Mesothelial cell of epicardium (in vitro differentiated cells): ENCODE results near the gene RHBDF2. TPM values are rescaled to one million over a fixed set of nuclear protein-coding genes. Genes with fewer than 3 reads are reported as not detected.
A peak's percentile ranks its signal among the peaks of the same experiment; 100 is the strongest.
"Not testable (repeated sequence)": the region's sequence is repeated elsewhere in the genome, so short reads cannot be mapped to it uniquely, and the experiment has no call there.

Experiments
- DNase-seq, 2 experiments: peaks; one replicate each; pipeline ENCODE4 v3.0.0; 2021; ENCODE audit warnings: low spot score in 2 of 2; ENCODE audit not compliant: unreplicated experiment in 2 of 2
- H3K27ac Mint-ChIP-seq: 2 replicates; pipeline ENCODE4 v1.8.0; 2021; ENCODE audit warnings: mixed read lengths
- H3K27me3 Mint-ChIP-seq: 2 replicates; pipeline ENCODE4 v1.8.0; 2021; ENCODE audit warnings: low read depth, mixed read lengths
- H3K36me3 Mint-ChIP-seq: 2 replicates; pipeline ENCODE4 v1.8.0; 2021; ENCODE audit warnings: mixed read lengths
- H3K4me1 Mint-ChIP-seq: 2 replicates; pipeline ENCODE4 v1.8.0; 2021; ENCODE audit warnings: mixed read lengths
- H3K4me3 Mint-ChIP-seq: 2 replicates; pipeline ENCODE4 v1.8.0; 2021; ENCODE audit warnings: mild to moderate bottlenecking, moderate library complexity, mixed read lengths
- H3K9me3 Mint-ChIP-seq: 2 replicates; pipeline ENCODE4 v1.8.0; 2021; ENCODE audit warnings: mixed read lengths
- total RNA-seq: library from RNA; stranded (reverse); gene quantifications from 3 replicates; pipeline ENCODE4 v1.2.1, GENCODE V29; 2021
- TF ChIP-seq, protein P1 (sequence below): fragments of 200-600 bp; sonication (generic); IDR thresholded peaks from one replicate; pipeline ENCODE4 v1.5.0; 2021; ENCODE audit warnings: antibody characterized with exemption; ENCODE audit not compliant: unreplicated experiment

Gene RHBDF2
- total RNA-seq, 1 donor from 2014 or later = 21.5 TPM

DNA sequence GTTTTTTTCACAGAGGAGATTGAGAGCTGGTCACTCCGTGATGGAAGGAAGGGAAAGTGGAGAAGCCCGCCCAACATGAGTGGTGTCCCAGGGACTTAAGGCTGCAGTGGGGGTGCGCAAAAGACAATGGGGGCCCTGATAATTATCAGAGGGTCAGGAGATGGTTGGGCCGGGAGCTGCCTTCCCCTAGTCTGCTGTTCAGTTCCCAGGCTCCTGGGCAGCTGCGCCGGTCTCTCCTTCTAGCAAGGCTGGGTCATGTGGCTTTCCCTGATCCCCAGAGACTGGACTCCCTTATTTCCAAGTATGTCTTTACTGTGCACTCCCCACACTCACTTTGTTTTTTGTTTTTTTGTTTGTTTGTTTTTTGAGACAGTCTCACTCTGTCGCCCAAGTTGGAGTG is 20.0 kb upstream of the RHBDF2 start:
- TF ChIP-seq, protein P1, sequence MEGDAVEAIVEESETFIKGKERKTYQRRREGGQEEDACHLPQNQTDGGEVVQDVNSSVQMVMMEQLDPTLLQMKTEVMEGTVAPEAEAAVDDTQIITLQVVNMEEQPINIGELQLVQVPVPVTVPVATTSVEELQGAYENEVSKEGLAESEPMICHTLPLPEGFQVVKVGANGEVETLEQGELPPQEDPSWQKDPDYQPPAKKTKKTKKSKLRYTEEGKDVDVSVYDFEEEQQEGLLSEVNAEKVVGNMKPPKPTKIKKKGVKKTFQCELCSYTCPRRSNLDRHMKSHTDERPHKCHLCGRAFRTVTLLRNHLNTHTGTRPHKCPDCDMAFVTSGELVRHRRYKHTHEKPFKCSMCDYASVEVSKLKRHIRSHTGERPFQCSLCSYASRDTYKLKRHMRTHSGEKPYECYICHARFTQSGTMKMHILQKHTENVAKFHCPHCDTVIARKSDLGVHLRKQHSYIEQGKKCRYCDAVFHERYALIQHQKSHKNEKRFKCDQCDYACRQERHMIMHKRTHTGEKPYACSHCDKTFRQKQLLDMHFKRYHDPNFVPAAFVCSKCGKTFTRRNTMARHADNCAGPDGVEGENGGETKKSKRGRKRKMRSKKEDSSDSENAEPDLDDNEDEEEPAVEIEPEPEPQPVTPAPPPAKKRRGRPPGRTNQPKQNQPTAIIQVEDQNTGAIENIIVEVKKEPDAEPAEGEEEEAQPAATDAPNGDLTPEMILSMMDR = no peak
- Mint-ChIP-seq H3K9me3 (no peaks in the 10 kb centered on the region), H3K4me1 (peaks cover 24% of the 10 kb centered on the region), H3K4me3 (no peak overlapping the region), H3K36me3 (no peaks in the 10 kb centered on the region), H3K27me3 (peaks cover 9% of the 10 kb centered on the region), H3K27ac (no peak overlapping the region)
- DNase-seq = no peak

DNA sequence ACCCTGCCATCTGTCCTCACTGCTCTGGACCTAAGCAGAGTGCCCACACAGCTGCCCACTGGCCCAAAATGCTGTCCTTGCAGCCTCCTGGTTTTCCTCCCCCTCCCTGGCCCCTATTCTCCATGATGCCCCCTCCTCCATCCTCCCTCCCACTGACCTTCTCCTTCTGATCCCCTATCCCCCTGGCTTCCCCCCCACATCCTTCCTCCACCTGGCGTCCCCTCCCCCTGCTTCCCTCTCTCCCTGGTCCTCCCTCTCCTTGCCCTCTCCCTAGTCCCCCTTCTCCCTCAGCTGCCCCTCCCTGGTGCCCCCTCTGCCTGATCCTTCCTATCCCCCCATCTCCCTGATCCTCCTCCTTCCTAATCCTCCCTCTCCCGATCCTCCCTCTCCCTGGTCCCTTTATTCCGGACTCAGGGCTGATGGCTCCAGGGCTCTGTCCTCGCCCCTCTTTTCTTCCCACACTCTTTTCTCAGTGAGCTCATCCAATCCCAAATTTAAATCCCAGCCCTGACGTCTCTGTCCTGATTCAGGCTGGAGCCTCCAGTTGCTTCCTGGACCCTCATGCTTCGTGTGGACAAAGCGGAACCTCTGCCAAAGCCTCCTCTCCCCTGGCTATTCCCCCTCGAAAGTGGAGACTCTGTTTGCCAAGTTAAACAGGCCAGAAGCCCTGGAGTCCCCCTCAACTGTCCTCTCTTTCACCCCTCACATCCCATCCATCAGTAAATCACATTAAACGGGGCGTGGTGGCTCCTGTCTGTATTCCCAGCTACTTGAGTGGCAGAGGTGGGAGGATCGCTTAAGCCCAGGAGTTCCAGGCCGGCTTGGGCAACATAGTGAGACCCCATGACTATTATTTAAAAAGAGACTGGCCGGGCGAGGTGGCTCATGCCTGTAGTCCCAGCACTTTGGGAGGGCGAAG is 18.1 kb upstream of the RHBDF2 start:
- H3K27me3 Mint-ChIP-seq = peaks cover 6% of the 10 kb centered on the region
- no peak overlapping the region for H3K4me3 Mint-ChIP-seq
- no peak for DNase-seq
- no peaks in the 10 kb centered on the region for H3K36me3 Mint-ChIP-seq
- TF ChIP-seq, protein P1 = no peak
- no peaks in the 10 kb centered on the region for H3K9me3 Mint-ChIP-seq
- H3K4me1 Mint-ChIP-seq = peaks cover 16% of the 10 kb centered on the region
- H3K27ac Mint-ChIP-seq = peak overlapping the region; percentile 75

GRCh38 chr17:76517638-76518038 is 16.4 kb upstream of the RHBDF2 start:
- DNase-seq = no peak
- H3K27ac Mint-ChIP-seq = no peak overlapping the region

GRCh38 chr17:76515274-76515949 is 14.2 kb upstream of the RHBDF2 start:
- Mint-ChIP-seq H3K36me3 (no peaks in the 10 kb centered on the region), H3K27me3 (no peaks in the 10 kb centered on the region), H3K9me3 (no peaks in the 10 kb centered on the region), H3K4me1 (peaks cover 17% of the 10 kb centered on the region), H3K4me3 (no peak overlapping the region), H3K27ac (no peak overlapping the region)
- no peak for DNase-seq
- TF ChIP-seq, protein P1 = no peak

More at GRCh38 chr17:76517638-76518038, 16.4 kb upstream of the RHBDF2 start:
- H3K36me3 Mint-ChIP-seq = no peaks in the 10 kb centered on the region
- peaks cover 10% of the 10 kb centered on the region for H3K4me1 Mint-ChIP-seq
- H3K4me3 Mint-ChIP-seq = no peak overlapping the region
- H3K9me3 Mint-ChIP-seq = no peaks in the 10 kb centered on the region
- no peaks in the 10 kb centered on the region for H3K27me3 Mint-ChIP-seq
- TF ChIP-seq, protein P1 = no peak

DNA sequence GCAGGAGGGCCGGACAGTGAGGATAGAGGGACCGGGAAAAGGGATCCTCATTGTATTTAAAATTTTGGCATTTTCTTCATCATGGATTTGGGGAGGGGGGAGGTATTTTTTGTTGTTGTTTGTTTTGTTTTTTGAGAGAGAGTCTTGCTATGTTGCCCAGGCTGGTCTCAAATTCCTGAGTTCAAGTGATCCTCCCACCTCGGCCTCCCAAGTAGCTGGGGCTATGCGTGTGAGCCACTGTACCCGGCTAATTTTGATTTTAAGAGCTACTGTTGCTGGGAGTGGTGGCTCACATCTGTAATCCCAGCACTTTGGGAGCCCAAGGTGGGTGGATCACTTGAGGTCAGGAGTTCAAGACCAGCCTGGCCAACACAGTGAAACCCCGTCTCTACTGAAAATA is 13.1 kb upstream of the RHBDF2 start:
- not testable (repeated sequence) for H3K9me3 Mint-ChIP-seq, DNase-seq, H3K4me3 Mint-ChIP-seq, H3K36me3 Mint-ChIP-seq, H3K27me3 Mint-ChIP-seq
- peaks cover 11% of the 10 kb centered on the region for H3K4me1 Mint-ChIP-seq
- H3K27ac Mint-ChIP-seq = peak overlapping the region; percentile 30

GRCh38 chr17:76513306-76513692 is 12.1 kb upstream of the RHBDF2 start:
- no peaks in the 10 kb centered on the region for H3K9me3 Mint-ChIP-seq
- peaks cover 6% of the 10 kb centered on the region for H3K4me1 Mint-ChIP-seq
- no peak overlapping the region for H3K4me3 Mint-ChIP-seq
- H3K36me3 Mint-ChIP-seq = no peaks in the 10 kb centered on the region
- TF ChIP-seq, protein P1 = no peak
- no peak overlapping the region for H3K27ac Mint-ChIP-seq
- DNase-seq = no peak
- peaks cover 5% of the 10 kb centered on the region for H3K27me3 Mint-ChIP-seq
